ENCODE measurements around the gene VSIG2.

DNA sequence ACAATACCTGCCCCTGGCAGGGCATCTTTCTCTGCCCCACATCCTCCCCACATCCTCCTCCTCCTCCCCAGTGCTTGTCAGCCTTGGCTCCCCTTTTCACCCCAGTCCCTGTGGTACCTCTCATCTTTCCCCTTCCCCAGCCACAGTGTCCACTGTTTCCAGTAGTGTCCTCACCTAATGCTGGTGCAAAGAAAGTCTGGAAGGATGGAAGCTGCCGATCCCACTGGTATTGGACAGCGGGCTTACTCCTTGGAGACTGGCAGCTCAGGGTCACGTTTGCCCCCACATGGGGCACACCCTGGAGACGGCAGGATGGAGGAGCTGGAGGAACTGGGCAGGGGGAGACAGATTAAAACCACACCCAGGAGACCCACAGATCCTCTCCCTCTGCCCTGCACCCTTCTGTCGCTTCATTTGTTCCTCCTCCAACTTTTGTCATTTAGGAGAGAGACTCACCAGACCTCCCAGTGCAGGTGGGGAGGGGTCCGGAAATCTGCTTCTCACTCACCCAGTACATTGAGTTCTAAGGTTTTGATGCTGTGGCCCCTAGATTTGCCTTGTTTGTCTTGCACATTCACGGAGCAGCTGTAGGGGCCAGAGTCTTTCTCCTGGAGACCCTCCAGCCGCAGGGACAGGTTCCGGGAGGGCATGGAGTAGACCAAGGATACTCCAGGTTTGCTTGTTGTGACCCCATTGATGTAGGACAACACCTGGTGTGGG is 4.1 kb upstream of the VSIG2 start:
- TF ChIP-seq ZNF274 (IDR thresholded peaks at IDR 0.05; ENCODE audit: low read depth, low read length), result no peak
- no peak for TF ChIP-seq SUZ12 (IDR thresholded peaks at IDR 0.05; ENCODE audit: extremely low read depth, insufficient read depth, insufficient read length)
- no peak for TF ChIP-seq YY1 (IDR thresholded peaks at IDR 0.05; ENCODE audit: insufficient read depth, insufficient read length)

All from NT2/D1 (cell line).